HG02798 (cell line): Measurements from ENCODE around the gene KRT3.
"Not testable (repeated sequence)": the region's sequence is repeated elsewhere in the genome, so short reads cannot be mapped to it uniquely, and the experiment has no call there.

Experiments used
- ATAC-seq: cut with Tn5 transposase; IDR thresholded peaks from one replicate; pipeline ENCODE4 v1.9.1; 2021; ENCODE audit warnings: mild to moderate bottlenecking; ENCODE audit not compliant: unreplicated experiment, poor library complexity

Gene KRT3

GRCh38 chr12:52799505-52800211 is 3.7 kb upstream of the KRT3 start:
- no peak for ATAC-seq

- ATAC-seq, result no peak
These were observed 3.0 kb upstream of the KRT3 start for GRCh38 chr12:52798671-52799504.

- no peak for ATAC-seq
These were observed 2.2 kb upstream of the KRT3 start for GRCh38 chr12:52798003-52798670.

DNA sequence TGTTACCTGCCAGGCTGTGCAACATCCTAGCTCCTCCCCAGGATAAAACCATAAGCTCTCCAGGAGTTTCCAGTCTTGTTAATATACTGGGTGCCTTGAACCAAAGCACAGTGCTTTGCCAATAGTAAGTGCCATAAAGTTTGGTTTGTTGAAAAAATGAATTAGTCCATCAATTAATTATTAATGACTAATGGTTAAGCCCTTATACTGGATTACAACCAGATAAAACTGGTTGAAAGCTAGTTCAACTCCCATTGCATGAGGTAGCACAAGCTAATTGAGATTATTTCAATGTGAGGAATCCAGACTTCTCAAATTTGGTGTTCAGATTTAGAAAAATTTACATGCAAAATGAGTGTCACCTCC is 1.6 kb upstream of the KRT3 start:
- ATAC-seq, result no peak

DNA sequence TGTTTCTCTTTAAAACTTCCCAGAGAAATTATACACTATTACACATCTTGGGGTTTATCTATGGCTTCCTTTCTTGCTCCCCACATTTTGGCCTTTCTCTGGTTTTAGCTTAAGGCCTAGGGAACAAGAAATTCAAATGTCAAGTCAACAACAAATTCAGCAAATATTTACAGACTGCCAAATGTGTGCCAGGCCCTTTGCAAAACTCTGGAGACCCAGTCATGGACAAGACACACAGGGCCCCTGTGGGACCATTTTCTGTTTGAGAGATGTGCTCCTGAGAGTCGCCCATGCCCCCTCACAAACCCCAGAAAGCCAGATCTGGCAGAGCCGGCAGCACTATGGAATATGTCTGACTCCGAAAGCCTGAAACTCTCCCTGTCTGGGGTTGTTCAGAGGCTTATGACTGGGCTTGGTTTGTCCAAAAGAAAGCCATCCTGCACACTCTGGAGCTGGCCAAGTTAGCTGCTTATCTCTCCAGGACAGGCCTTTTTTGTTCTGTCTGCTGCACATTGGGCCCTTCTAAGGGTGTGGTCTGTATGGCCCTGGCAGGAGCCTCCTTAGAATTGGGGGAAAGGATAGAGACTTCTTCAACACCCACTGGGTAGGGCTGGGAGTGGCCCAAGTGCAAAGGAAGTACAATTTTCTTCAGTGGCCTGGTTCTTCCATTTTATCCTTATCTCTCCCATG is 1.1 kb upstream of the KRT3 start:
- no peak for ATAC-seq

DNA sequence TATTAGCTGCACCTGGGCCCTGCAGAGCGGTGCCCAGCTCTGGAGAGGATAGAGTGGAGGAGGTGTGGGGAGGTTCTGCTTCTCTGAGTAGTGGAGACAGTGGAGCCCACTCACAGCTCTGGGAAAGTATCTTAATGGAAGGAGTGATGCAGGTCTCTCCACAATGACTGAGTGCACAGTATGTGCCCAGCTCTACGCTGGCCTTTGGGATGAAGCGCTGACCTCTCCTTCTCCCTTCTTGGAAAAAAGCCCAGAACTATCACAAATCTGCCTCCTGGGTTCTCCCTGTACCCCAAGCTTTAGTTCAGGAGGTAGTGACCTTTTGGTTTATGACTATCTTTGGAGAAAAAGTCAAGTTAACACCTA is 495 bp upstream of the KRT3 start:
- no peak for ATAC-seq

DNA sequence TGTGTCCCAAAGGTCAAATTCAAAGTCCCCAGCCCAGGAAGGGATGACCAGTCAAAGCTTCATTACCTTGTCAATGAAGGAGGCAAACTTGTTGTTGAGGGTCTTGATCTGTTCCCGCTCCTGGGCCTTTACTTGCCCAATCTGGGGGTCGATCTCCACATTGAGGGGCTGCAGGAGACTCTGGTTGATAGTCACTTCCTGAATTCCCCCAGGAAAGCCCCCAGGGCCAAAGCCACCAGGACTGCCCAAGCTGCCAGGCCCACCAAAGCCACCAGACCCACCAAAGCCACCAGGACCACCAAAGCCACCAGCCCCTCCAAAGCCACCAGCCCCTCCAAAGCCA is 614 bp downstream of the KRT3 start:
- ATAC-seq, result not testable (repeated sequence)

DNA sequence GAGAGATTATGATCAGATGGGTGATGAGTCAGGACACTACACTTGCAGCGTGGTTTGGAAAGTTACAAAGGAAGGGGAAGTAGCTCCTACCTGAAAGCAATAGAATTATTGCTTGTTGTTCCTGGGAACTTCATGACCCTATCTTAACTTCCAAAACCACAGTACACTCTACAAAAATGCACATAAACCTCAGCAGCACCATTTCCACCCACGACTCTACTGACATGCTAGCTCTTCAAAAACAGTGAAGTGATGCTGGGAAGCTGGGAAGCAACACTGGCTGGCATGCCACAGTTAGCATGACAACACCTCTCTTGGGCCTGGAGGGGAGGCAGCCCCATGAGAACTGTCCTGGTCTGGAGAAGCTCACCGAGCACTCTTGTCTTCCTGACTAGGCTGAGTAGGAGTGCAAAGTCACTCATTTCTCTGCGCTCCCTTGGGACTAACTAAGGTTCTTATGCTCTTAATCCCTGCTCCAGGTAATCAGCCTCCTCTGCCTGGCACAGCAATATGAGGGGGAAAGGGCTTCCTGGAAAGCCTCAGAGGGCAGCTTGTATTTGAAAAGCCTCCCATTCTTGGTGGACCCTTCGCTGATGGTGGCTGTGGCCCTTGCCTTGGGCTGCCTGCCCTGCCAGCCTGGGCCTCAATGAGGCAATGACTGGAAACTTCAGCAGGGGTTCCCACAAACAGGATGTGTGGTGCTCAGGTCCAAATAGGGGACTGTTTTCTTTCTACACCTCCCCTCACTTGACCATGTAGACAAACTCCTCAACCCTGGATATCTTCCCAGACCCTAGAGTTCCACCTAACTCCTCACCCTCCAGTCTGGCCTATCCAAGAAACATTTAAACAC is 1.2 kb downstream of the KRT3 start:
- ATAC-seq, result no peak

GRCh38 chr12:52792185-52793029 is 3.5 kb downstream of the KRT3 start:
- ATAC-seq, result no peak

- ATAC-seq, result no peak
These were observed 4.4 kb downstream of the KRT3 start for GRCh38 chr12:52791271-52792184.

DNA sequence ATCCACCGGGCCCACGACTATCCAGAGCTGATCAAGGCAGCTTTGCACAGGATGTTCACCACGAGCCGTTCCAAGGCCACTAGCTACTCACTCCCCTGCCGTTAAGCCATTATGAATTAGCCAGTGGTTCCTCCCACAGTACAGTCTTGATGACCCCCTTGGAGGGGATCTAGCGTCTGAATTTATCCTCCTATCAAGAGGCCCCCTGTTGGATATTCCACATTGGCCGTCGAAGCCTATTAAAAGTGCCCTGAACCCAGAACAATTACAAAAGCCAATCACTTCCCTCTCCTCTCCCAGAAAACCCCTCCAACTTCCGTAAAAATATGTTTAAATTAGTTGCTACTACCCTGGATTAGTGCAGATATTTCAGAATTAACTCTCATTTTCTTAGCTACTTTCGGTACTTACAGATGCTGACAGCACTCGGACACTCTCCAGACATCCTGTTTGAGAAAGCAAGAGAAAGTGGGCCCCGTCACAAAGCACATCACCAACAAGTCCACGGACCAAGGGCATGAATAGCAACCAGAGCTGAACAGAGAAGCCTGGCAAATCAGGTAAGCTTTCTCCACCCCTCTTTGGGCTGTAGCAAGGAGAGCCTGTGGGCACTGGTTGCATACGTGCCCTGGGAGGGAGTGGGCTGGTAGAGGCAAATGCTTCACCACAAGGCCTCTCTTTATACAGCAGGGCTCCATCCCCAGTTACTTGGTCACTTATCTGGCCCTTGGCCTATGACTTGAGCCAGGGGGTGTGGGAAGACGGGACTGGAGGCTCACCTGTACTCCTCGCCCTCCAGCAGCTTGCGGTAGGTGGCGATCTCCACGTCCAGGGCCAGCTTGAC is 5.3 kb downstream of the KRT3 start:
- no peak for ATAC-seq

DNA sequence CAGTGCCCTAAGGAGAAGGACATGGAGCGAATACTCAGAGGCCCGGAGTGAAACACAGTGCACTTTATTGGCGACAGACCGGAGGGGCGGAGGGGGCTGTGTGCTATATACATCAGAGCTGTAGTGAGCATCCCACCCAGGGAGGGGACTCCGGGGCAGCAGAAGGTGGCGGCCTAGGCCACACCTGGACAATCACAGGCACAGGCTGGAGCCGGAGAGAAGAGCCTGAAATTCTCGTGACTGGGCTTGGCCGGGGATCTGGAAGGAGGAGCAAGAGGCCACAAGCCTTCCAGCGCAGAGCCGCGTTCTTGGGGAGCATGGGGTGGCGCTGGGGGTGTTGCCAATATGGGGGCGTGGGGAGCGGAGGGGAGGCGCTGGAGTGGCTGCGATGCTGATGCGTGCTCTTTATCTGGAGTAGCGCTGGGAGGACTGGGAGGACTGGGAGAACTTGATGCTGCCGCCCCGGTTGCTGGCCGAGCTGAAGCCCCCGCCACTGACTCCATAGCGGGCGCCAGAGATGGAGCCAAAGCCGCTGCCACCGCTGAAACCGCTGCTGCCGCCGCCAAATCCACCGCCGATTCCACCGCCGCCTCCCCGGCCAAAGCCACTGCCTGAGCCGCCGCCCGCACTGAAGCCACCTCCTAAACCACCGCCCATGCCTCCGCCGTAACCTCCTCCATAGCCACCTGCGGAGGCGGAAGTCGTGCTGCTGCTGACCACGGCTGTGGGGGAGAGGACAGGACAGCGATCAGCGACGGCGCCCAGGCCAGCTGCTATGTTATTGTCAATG is 6.1 kb downstream of the KRT3 start:
- ATAC-seq, result no peak

DNA sequence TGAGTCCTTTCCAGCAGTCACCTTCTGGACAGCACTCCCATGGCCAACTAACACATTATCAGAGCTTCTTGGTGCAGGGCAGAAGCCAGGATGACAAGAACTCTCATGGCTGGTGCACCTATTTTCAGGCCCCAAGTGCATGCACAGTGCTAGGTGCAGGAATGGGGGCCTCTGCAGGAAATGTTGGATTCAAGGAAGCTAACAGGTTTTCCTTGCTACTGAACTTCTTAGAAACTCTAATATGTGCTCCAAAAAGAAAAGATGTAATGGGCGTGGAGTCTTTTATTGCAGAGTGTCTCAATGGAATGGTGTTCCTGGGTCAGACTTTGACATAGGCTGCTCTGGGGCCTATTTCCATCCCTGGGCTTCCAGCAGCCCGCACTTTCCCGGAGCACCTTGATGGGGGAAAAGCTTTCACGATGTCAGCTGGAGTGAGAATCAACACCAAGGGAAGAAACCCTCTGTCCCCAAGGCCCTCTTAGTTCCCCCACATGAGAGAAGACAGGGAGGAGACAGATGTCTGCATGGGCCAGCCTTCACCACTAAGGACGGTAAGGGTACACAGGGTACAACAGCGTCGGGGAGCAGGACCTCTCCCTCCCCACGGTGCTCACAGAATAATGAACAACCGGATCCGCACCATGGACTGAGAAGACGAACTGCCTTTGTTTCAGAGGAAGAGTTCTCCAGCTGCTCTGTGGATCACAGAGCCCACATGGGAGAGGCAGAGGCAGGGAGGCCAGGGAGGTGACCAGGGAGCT is 6.9 kb downstream of the KRT3 start:
- no peak for ATAC-seq

GRCh38 chr12:52788192-52788875 is 7.6 kb downstream of the KRT3 start:
- no peak for ATAC-seq
